Measurements from ENCODE around the gene GGTLC1. TPM values are rescaled to one million over a fixed set of nuclear protein-coding genes. Genes with fewer than 3 reads are reported as not detected.
A peak's percentile ranks its signal among the peaks of the same experiment; 100 is the strongest.
"Not testable (repeated sequence)": the region's sequence is repeated elsewhere in the genome, so short reads cannot be mapped to it uniquely, and the experiment has no call there.

Gene GGTLC1
- total RNA-seq, 2 experiments from 2014 or later = not detected

DNA sequence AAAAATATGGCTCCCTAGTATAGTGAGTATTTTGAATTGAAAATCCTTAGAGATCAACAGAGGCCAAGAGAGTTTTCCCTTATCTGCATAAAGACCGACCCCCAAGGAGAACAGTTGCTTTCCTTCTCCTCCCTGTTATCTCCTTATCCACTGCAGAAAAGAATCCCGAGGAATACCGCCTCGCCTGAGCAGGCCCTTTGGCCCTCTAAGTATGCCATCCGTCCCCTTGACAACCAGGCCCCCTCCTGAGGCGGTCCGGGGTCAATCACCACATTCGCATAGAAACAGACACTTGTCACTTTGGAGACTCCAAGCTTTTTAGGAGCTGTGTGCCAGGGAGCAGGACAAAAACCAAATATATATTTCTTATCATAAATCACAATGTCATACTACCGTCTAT, 15.9 kb upstream of the GGTLC1 start:
- no peaks in the 10 kb centered on the region for H3K36me3 Mint-ChIP-seq
- DNase-seq = no peak
- no peaks in the 10 kb centered on the region for H3K27me3 Mint-ChIP-seq
- H3K4me3 Mint-ChIP-seq = no peak overlapping the region
- no peak overlapping the region for H3K27ac Mint-ChIP-seq
- H3K4me1 Mint-ChIP-seq = no peaks in the 10 kb centered on the region
- no peaks in the 10 kb centered on the region for H3K9me3 Mint-ChIP-seq

DNA sequence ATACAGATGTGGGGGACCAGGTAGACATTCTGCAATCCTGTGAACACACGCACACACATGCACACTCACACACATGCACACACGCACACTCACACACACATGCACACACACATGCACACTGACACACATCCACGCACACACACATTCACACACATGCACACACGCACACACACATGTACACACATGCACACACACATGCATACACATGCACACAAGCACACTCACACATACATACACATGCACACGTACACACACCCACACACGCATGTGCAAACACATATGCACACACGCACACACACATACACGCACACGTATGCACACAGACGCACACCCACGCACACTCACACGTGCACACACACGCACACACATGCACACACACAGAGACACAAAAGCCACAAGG, 14.3 kb upstream of the GGTLC1 start:
- DNase-seq = no peak
- Mint-ChIP-seq H3K27me3 (no peaks in the 10 kb centered on the region), H3K4me3 (no peak overlapping the region), H3K27ac (no peak overlapping the region), H3K36me3 (no peaks in the 10 kb centered on the region), H3K4me1 (no peaks in the 10 kb centered on the region), H3K9me3 (no peaks in the 10 kb centered on the region)

DNA sequence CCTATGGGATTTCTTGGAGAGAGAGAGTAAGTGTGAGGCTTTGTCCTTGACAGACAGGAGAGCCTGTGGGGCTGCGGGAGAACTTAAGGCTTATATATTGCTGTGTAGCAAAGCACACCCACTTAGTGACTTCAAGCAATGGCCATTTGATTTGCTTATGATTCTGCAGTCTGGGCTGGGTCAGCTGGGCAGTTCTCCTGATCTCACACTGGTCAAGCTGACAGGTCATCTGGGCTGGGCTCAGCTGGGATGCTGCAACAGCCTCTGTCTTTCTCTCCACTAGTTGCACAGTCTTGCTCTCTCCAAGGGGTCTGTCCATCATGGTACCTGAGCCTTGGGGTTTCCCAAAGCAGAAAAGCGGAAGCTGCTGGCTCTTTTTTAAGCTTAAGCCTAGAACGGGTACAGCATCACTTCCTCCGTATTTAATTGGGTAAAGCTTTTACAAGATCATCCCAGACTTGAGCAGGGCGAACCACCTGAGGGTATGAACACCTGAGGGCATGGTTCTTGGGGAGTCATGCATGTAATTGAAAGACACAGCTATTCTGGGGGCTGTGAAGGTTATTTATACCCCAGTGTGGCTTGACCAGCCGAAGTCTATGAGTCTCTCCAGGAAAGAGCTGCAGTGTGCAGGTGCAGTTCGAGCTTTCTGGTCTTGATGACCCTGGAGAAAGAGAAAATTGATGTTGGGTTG, 13.3 kb upstream of the GGTLC1 start:
- H3K27ac Mint-ChIP-seq = no peak overlapping the region
- no peaks in the 10 kb centered on the region for H3K9me3 Mint-ChIP-seq
- no peaks in the 10 kb centered on the region for H3K36me3 Mint-ChIP-seq
- no peak overlapping the region for H3K4me3 Mint-ChIP-seq
- DNase-seq = no peak
- H3K27me3 Mint-ChIP-seq = no peaks in the 10 kb centered on the region
- H3K4me1 Mint-ChIP-seq = no peaks in the 10 kb centered on the region

DNA sequence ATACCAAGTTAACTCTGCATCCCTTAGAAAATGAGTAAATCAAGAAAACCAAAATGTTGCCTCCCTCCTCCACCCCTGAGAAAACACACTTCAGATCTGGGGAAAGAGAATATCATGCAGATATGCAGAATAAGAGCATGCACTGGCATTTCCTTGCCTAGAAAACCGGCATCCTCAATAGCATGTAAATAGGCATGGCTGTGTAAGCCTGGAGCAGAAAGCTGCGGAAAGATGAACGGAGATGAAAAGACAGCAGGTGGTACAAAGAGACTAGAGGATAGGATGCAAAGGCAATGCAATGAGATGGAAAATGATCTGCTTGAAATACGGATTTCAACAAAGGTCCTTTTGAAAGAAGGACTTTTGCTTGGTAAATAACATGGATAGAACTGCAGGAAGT, 10.3 kb upstream of the GGTLC1 start:
- H3K27ac Mint-ChIP-seq = no peak overlapping the region

DNA sequence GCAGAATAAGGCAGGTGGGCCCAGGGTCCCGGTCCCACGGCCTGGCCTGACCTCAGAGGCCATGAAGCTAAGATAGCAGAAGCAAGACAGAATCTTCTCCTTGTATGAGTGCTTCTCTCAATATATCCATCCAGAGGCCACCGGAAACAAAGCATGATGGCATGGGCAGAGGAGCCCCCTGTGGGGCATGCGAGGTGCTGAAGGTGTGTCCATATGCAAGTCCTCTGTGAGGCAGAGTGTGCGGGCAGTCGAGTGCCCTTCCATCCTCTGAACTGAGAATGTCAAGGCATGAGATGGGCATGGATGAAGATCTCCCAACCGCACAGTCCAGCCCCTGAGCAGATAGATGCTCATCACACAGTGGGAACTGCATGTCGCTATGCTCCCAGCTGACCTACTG, 9.8 kb upstream of the GGTLC1 start:
- Mint-ChIP-seq H3K9me3 (no peaks in the 10 kb centered on the region), H3K27me3 (no peaks in the 10 kb centered on the region), H3K36me3 (no peaks in the 10 kb centered on the region), H3K27ac (no peak overlapping the region), H3K4me1 (no peaks in the 10 kb centered on the region), H3K4me3 (no peak overlapping the region)
- DNase-seq = no peak

More for the DNA sequence above, 10.3 kb upstream of the GGTLC1 start:
- H3K36me3 Mint-ChIP-seq = no peaks in the 10 kb centered on the region
- H3K4me3 Mint-ChIP-seq = no peak overlapping the region
- DNase-seq = no peak
- H3K27me3 Mint-ChIP-seq = no peaks in the 10 kb centered on the region
- no peaks in the 10 kb centered on the region for H3K4me1 Mint-ChIP-seq
- no peaks in the 10 kb centered on the region for H3K9me3 Mint-ChIP-seq

DNA sequence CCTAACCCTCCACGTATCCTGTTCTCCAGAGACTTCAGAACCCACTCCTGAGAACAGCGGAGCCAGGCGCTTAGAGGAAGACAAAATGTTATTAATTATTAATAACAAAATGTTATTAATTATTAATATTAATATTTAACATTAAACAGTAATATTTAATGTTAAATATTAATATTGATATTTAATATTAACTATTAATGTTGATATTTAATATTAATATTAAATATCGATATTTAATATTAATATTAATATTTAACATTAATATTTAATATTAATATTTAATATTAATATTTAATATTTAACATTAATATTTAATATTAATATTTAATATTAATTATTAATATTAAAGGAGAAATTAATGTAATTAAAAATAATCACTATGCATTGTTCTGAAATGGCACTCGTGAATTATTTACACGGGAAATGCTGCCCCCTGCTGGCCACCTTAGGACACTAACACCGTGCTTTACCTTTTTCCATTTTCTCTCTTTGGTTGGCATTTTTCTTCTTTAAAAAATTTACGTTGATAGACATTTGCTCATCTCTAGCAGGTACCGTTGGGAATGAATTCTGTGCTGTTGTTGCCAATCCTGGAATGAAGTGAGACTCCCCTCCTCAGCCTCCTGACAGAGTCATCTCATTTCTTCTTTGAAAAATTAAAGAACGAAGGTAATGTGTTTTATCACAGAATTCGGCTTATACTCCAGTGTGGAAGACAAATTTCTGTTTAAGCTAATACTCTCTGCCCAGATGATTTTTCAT, 7.5 kb upstream of the GGTLC1 start:
- Mint-ChIP-seq H3K27ac (no peak overlapping the region), H3K27me3 (no peaks in the 10 kb centered on the region), H3K9me3 (no peaks in the 10 kb centered on the region), H3K4me1 (no peaks in the 10 kb centered on the region), H3K4me3 (no peak overlapping the region), H3K36me3 (no peaks in the 10 kb centered on the region)
- peak; percentile 30 for DNase-seq

DNA sequence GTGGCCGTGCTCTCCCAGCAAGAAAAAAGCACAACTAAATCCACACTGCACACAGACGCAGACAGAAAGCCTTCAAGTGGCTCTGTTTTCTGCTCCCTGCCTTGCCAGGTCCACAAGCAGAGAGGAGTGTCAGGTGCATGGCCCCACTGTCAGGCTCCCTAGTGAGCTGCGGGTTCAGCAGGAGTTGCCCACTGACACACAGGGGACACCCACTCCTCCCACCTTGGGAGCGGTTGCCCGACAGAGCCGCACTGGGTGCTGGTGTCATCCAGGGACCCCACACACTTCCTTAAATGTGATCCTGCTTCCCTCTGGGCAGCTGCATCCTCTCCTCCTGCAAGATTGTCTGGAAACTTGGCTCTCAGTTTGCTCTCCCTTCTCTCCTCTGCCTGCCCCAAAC, 6.7 kb upstream of the GGTLC1 start:
- H3K4me1 Mint-ChIP-seq, H3K27me3 Mint-ChIP-seq, H3K27ac Mint-ChIP-seq, H3K9me3 Mint-ChIP-seq, DNase-seq, H3K36me3 Mint-ChIP-seq, H3K4me3 Mint-ChIP-seq: not testable (repeated sequence)

DNA sequence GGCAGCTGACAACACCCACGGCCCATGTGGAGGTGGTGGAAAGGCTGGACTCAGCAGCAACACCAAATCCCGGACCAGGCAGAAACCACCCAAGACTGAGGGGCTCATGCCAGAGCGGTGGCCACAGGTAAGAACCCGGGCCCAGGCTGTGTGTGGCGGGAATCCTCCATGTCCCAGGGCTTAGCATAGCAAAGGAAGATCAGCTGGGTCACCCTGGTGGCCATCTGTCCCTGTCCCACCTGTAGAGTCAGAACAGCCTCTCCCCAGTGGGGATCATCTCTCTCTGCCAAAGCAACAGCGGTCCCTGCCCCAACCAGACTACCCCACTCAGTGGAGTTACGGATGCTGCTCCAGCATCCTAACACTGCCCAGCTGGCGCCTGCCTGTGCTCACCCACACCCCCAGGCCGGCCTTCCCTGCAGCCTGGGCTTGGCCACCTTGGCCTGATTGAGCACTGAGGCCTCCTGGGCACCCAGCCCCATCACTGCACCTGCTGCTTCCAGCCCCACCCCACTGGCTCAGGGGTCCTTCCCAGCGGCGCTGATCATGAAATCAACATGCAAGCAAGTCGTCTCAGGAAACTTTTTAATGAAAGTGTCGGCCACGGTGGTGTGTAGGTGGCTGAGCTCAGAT, 5.5 kb upstream of the GGTLC1 start:
- H3K27ac Mint-ChIP-seq, H3K9me3 Mint-ChIP-seq, H3K27me3 Mint-ChIP-seq, H3K4me3 Mint-ChIP-seq, H3K4me1 Mint-ChIP-seq, H3K36me3 Mint-ChIP-seq, DNase-seq: not testable (repeated sequence)

DNA sequence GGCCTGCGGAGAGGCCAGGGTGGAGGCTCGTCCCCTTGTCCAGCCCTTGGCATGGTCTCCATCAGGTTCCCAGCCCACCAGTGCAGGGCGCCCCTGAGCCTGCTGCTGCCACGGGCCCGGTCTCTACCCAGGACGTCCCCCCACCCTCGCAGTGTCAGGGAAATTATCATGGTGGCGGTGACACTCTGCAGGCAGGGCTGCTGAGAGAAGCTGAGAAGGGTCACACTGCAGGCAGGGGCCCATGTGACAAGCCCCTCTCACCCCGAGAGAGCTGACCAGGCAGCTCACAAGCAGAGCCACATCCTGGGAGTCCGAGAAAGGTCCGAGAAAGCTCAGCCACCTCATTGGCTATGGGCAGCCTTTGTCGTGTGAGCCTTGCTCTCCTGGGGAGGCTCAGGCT, 4.9 kb upstream of the GGTLC1 start:
- not testable (repeated sequence) for H3K27me3 Mint-ChIP-seq, H3K4me3 Mint-ChIP-seq, DNase-seq, H3K27ac Mint-ChIP-seq, H3K9me3 Mint-ChIP-seq, H3K4me1 Mint-ChIP-seq, H3K36me3 Mint-ChIP-seq

DNA sequence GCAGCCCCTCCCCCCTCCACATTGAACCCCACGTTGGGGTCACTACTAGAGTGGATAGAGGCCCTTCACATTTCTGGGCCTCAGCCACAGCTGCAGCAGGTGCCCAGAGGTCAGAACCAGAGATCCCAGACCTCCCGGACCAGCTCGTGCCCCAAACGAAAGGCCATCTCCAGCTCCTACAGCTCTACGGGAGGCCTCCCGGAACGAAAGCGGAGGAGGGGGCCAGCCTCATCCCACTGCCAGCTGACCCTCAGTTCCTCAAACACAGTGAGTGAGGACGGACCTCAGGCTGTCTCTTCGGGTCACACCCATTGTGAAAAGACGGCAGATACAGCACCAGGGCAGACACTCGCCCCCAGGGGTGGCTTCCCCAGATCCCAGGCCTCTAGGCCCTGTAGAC, 1.7 kb upstream of the GGTLC1 start:
- H3K27ac Mint-ChIP-seq = not testable (repeated sequence)

DNA sequence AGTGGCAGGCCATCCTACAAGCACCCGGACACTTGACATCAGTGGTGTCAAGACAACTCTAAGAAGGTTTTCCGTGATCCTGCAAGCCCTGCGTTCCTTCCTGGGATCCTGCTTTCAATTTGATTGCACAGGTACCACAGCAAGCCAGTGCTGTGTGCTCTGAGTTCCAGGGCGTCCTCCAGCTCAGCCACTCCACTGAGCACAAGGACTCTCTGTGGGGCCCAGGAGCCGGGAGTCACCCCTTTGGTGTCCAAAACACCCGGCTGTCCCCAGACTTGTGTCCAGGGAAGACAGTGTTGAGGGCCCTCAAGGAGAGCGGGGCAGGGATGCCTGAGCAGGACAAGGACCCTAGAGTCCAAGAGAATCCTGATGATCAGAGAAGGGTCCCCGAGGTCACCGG, 387 bp upstream of the GGTLC1 start:
- H3K9me3 Mint-ChIP-seq, DNase-seq, H3K4me1 Mint-ChIP-seq, H3K4me3 Mint-ChIP-seq, H3K27me3 Mint-ChIP-seq, H3K27ac Mint-ChIP-seq, H3K36me3 Mint-ChIP-seq: not testable (repeated sequence)

More for the DNA sequence above, 1.7 kb upstream of the GGTLC1 start:
- not testable (repeated sequence) for H3K36me3 Mint-ChIP-seq, DNase-seq, H3K27me3 Mint-ChIP-seq, H3K4me1 Mint-ChIP-seq, H3K9me3 Mint-ChIP-seq, H3K4me3 Mint-ChIP-seq

DNA sequence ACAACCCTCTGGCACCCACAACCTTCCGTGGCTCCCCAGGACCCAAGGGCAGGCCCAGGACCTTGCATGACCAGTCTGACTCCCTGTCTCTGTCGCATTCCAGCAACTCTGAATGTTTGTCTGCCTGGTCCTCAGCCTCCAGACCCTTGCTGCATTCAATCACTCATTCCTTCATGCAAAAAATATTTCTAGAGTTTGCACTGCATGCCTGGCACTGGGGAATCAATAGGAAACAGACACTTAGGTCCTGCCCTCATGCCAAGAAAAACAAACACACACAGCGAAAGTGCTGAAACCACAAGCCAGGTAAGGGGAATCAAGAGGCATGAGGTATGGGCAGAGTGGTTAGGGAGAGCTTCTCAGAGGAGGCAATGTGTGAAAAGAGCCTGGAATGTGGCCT, 1.9 kb downstream of the GGTLC1 start:
- H3K36me3 Mint-ChIP-seq, H3K4me3 Mint-ChIP-seq, H3K9me3 Mint-ChIP-seq, H3K27me3 Mint-ChIP-seq, H3K27ac Mint-ChIP-seq, H3K4me1 Mint-ChIP-seq, DNase-seq: not testable (repeated sequence)

DNA sequence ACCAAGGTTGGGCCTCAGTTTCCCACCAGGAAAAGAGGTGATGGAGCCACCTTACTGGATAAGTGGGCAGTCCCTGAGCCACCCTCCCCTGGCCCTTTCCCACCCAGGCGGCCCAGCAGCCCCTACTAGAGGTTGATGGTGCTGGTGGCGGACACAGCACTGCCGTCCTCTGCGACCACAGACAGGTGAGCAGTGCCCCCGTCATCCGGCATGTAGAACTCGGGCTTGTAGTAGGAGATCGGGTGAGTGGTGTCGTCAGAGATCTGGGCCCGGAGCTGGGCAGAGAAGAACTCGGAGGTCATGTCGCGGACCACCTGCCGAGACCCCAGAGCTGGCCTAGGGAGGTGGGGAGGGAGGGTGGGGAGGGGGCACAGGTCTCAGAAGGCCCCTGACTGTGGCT, 2.3 kb downstream of the GGTLC1 start:
- not testable (repeated sequence) for H3K9me3 Mint-ChIP-seq, H3K36me3 Mint-ChIP-seq, DNase-seq

DNA sequence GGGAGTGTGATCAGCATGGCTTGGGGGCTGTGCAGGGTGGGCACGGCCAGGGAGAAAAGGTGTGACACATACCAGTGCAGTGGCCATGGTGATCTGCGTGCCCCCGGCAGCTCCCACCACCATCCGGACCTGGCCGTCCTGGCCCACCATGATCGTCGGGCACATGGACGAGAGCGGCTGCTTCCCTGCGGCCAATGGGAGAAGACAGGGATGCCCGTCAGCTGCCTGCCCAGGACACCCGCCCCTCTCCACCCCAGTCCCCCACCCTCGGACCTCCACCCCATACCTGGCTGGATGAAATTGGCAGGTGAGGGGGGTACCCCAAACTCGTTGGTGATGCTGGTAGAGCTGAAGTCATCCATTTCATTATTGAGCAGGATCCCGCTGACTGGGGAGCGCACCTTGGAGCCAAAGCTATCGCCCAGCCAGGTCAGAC, 2.8 kb downstream of the GGTLC1 start:
- H3K27ac Mint-ChIP-seq, DNase-seq, H3K36me3 Mint-ChIP-seq, H3K4me3 Mint-ChIP-seq, H3K27me3 Mint-ChIP-seq, H3K9me3 Mint-ChIP-seq, H3K4me1 Mint-ChIP-seq: not testable (repeated sequence)

More for the DNA sequence above, 2.3 kb downstream of the GGTLC1 start:
- not testable (repeated sequence) for H3K27me3 Mint-ChIP-seq, H3K27ac Mint-ChIP-seq, H3K4me1 Mint-ChIP-seq, H3K4me3 Mint-ChIP-seq

DNA sequence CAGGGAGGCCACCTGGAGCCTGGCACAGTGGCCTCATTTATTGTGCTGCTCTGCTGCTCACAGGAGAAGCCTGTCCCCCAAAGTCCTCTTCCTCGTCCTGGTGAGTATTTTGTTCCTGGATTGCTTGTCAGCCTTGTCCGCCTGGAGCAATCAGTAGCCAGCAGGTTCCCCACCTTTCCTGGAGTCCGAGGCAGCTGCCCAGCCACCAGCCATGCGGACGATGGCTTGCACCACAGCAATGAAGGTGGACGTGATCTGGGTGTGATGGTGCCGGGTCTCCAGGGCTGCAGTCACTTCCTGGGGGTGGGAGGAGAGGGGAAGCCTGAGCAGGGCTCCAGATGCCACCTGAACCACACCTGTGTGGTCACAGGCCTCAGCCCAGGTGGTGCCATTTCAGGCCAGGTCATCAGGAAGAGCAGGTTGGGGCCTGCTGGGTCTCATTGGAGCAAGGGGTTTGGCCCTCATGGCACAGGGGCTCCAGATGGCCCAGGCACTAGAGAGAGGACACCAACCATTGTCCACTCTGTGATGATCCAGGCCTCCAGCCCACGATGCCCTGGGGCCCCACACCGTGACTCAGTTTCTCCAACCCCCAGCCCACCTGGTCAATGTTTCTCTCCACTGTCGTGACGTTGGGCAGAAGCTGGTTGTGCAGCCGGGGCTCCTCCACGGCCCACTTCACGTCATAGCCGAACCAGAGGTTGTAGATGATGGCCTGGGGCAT, 3.4 kb downstream of the GGTLC1 start:
- not testable (repeated sequence) for H3K27ac Mint-ChIP-seq, H3K36me3 Mint-ChIP-seq, H3K27me3 Mint-ChIP-seq, H3K9me3 Mint-ChIP-seq, H3K4me3 Mint-ChIP-seq, H3K4me1 Mint-ChIP-seq, DNase-seq
